ENCODE results near the gene VAV2.

The VAV2 gene

DNA sequence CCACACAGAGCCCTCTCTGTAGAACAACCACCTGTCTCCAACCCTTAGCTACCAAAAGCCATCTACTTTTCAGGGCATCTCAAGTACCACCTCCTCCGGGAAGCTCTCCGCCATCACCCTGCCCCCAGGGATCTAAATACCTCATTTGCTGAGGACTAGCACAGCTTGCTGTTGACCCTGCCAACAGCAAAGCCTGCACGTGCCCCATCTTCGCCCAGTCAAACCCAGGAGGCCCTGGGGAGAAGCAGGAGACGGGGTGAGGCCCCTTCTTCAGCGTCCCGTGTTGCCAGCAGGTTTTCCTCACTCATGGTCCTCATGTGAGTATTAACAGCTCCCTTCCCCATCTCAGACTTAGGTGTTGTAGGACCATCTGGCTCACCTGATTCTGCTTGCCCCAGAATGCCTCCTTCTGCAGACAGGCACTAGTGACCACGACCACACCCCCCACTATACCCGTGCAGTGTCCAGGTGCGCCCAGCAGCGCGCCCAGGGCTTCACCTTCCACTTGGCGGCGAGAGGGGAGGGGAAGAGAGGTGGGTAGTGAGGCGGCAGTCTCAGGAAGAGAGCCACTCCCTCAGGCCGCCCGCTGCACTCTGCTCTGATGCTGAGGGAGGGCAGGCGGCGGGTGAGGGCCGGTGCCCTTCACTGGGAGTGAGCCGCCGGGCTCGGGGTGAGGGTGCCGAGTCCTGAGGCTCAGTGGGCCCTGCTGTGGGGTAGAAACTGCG is 11.1 kb downstream of the VAV2 start:
- no peak for DNase-seq

DNA sequence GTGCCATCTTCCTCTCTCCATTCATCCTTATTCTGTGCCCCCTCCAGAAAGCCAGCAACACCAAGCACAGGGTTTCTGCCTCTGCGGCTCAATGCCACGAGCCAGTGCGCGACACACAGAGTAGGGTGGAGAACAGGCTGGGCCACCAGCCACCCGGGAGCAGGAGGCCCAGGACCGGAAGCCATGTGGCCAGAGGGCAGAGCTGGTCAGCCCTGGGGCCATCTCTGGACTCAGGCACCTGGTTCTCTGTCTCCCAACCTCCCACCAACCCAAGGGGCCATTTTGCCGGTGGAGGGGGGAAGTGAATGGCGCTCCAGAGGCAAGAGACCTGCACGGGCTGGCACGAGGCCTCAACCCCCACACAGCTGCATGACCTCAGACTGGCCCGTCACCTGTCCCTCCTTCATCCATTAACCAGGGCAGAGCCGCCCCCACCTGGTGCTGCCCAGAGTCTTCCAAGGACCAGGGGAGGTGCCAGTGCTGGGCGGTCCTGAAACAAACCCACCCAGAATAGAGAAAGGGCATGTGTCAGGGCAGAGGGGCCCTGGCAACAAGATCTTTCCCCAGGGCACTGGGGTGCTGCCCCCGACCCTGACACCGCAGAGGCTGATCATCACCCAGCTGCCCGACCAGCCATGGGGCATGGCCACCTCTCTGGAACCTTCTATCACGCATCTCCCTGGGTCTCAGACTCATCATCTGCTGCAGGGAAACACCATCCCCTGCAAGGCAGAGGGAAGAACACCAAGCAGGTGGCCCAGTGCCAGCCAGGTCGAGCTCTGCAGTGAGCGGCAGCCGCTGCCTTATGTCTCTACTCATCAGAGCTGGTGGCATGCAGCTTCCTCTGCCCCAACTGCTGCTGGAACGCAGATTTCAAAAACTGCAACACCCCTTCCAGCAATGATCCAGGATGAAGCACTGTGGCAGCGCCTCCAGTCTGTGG is 11.9 kb downstream of the VAV2 start:
- no peak for DNase-seq

DNA sequence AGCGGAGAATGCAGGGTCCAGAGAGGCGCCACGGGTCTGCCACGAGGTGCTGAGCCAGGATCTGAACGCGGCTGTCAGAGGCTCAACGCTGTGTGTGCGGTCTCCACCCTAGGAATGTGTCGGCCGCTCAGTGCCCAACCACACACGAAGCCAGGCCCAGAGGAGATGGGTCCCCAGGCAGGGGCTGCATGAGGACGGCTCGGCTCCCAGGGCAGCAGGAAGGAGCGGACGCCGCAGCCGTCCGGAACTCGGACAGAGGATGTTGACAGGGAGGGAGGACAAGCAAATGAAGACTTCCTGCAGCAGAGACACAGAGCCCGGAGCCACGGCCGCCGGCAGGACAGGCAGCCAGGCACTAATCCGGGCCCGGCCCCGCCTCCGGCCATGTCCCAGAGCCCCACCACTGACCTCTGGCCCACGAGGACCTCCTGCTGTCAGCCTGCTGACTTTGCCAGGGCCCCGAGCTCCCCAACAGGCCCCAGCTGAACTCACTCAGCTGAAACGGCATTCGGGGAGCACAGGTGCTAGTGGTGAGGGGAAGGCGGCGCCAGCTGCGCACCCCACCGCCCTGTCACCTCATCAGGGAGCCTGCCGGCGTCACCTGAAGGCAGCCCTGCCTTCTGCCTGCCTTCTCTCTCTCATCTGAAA is 12.7 kb downstream of the VAV2 start:
- no peak for DNase-seq

DNA sequence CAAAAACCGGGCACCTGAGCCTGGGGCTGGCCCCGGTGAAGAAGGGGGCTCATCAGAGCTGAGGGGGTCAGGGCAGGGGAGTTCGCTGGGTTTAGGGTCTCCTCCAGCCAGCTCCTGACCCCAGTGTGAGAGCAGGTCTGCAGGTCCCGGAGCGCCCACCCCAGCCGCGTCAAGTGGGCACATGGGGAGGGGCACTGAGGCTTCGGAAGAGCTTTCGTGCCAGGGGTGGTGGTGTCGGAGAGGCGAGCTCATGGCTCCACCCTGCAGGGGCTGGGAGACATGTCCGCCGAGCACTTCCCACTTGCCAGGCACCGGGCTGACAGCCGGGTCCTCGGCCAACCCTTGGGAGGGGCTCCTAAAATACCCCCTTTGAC is 13.2 kb downstream of the VAV2 start:
- DNase-seq: no peak

DNA sequence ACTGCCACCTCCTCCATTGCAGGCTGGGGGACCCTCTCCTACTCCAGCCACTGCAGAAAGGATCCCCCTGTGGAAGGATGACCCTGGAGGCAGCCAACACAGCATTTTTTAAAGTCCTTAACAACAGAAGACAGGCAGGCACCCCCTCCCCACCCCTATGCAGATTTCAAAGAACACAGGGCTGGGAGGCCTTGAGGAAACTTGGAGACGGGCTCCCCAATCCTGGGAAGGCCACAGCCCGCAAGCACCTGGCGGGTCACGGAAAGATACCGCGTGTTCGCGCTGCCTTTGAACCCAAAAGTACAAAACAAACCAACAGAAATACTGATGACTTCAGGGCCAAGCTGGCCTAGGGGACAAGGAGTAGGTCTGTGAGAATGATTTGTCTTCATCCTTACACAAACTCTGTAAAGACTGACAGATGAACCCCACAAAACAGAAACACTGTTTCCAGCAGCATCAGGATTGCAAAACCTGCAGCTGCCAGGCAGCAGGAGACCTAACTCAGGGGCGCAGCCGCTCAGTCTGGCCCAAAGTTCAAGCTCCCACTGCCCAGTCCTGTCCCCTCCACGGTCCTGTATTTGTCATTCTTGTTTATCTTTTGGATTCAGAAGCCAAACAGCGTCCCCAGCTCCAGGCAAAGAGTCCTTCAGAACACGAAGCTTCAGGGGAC is 13.8 kb downstream of the VAV2 start:
- no peak for DNase-seq

DNA sequence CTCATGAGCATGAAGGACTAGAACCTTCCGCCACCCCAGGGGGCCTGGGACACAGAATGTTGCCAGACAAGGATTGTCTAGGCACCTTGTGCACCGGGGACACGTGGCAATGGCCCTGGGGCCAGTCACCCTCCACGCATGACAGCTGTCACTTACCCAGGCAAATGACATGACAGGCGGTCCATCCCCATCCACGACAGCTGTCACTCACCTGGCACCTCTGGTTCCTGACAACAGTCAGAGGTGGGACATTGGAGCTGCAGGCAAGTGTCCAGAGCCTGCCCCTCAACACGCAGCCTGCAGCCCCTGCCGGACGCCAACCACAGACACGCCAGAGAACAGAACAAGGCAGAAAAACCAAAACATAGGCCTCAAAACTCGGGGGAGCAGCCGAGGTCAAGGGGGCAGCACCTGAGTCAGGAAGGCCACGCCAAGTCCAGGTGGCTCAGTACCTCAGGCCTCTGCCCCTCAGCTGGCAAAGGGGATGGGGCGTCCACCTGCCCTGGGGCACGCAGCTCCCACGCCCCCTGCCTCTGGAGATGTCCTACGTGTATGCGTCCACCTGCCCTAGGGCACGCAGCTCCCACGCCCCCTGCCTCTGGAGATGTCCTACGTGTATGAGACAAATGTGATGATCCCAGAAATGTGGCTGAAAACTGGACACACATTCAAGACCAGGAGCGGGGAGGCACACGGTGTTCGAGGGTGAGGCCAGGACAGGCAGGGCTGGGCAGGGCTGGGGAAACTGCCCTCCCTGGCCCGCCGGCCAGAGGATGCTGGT is 14.5 kb downstream of the VAV2 start:
- no peak for DNase-seq

DNA sequence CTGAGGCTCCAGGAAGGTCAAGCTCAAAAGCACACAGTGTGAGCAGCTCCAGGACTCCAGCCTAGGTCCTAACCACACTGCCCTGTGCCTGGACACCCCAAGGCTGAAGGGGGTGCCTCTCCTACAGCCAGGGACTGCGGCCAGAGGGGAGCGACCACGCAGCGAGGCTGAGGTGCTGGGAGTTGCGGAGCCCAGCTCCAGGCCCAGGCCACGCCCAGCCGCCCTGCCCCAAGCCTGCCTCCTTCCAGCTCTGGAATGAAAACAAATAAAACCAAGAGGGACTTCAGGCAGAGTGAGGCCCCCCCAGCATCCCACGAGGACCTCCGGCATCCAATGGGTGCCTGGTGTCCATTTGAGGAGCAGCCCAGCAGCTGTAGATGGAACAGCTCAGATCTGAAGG is 15.2 kb downstream of the VAV2 start:
- no peak for DNase-seq

DNA sequence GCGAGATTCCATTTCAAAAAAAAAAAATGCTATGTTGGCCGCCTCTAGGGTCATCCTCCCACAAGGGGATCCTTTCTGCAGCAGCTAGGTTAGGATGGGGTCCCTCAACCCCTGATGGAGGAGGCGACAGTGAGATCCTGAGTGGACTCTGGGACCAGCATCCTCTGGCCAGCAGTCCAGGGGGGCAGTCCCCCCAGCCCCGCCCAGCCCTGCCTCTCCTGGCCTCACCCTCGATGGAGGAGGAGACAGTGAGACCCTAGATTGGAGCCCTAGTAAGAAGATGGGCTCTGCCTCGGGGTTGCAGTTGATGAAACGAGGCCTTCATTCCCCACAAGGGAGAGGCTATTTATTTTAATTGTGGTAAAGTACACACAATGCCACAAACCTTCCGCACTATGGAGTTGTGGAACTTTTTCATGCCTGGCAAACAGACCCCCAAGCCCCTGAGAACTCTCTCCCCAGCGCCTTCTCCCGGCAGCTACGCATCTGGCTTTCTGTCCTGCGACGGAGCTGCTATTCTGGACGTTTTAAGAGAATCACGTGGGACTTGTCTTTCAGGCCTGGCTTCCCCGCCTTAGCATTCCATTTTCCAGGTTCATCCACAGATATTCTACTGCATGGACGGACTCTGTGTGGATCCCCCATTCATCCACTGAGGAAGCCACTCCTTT is 15.8 kb downstream of the VAV2 start:
- DNase-seq: no peak

DNA sequence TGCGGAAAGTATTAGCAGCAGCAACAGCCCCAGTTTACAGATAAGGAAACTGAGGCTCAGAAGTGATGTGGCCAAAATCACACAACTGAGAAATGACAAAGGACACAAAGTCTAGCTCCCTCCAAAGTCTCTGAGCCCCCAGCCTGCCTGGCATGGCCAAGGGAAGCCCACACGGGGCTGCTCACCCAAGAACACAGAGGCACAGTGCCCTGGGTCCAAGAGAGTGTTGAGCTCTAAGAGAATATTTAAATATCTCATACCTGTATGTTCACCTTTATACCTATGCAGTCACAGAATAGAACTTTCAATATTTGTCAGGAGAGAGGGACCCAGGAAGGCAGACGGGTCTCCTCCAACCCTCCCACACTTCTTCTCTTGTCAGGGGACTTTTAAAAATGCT is 16.6 kb downstream of the VAV2 start:
- no peak for DNase-seq

DNA sequence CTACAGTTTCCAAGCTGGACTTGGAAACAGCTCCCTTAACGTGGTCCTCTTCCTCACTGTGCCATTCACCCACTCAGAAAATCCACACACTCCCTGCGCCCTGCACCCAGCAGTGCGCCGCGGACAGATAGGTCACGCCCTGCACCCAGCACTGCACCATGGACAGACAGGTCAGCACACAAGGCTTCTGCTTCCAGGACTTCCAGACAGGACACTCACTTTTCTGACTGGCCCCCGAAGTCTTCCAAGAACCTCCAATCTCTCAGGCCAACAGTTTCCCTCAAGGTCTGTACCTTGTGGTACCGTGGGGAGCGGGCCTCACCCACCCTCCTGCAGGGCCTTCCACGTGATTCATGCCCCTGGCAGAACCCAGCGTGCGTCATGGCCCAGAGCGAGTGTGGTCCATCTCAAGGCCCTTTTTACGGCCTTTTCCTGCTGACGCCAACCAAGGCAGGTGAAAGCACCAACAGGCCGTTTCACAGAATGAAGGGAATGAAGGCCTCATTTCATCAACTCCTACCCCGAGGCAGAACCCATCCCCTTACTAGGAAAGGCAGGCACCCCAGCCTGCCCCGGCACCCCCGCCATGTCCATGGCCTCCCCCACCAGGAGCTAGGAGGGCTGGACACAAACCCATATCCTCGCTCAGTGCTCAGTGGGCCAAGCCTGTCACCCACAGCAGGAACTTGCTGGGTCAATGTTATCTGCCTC is 17.3 kb downstream of the VAV2 start:
- DNase-seq: no peak

DNA sequence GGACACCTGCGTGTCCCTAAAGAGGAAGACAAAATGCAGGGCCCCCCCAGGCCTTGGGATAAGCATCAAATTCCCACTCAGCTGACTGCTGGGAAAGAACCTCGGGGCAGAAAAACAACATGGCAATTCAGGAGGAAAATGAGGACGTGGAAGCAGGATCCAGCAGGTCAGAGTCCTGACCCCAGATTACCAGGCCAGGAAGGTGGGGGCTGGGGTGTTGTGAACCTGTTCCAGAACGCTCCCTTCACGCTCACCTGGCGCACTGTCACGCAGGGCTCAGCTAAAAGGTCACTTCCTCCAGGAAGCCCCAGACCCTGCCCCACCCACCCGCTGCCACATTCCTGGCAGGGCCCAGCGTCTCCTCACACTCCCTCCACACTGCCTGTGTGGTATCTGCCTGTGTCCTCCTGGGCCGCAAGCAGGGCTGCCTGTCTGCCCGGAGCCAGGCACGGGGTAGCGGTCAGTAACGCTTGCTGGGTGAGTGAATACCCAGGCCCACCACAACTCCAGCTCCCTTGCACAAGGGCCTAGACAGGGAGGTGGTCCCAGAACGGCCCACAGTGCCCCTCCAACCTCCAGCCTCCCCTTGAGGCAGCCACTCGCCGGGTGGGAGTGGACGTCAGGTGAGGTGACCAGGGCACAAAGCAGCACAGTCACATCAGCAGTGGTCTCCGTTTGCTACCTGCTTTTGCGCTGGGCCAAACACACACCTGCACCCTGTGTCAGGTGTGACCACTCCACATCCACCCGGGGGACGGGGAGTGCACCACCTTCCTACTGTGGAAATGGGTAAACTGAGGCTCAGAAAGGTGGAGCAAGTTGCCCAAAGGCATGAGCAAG is 18.1 kb downstream of the VAV2 start:
- DNase-seq: no peak

DNA sequence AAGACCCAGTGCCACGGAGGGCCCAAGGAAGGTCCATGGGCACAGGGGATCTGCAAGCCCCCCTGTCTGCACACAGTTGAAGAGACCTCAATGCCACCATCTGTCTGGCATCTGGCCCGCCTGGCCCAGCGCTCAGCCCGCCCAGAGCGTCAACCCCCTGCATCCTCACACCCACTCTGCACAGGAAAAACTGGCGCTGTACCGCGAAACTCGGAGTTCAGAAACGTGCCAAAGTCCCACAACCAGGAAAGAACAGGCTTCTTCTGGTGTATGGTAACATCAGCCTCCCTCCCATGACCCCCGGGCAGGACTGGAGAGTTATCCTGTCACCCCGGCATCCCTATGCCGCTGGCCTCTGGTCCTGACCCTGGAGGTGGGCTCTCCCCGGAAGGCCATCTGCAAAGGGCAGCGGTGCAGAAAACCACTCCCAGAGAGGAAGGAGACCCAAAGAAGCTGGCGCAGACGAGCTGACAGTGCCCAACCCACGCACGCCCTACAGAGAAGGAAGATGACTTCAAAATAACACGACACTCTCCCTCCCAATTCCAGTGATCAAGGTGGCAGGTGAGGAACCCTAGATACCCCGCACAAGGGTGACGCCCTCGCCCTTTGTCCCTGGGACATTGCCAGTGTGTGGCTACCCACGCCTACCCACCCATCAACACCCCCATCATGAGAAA is 18.9 kb downstream of the VAV2 start:
- DNase-seq: no peak

DNA sequence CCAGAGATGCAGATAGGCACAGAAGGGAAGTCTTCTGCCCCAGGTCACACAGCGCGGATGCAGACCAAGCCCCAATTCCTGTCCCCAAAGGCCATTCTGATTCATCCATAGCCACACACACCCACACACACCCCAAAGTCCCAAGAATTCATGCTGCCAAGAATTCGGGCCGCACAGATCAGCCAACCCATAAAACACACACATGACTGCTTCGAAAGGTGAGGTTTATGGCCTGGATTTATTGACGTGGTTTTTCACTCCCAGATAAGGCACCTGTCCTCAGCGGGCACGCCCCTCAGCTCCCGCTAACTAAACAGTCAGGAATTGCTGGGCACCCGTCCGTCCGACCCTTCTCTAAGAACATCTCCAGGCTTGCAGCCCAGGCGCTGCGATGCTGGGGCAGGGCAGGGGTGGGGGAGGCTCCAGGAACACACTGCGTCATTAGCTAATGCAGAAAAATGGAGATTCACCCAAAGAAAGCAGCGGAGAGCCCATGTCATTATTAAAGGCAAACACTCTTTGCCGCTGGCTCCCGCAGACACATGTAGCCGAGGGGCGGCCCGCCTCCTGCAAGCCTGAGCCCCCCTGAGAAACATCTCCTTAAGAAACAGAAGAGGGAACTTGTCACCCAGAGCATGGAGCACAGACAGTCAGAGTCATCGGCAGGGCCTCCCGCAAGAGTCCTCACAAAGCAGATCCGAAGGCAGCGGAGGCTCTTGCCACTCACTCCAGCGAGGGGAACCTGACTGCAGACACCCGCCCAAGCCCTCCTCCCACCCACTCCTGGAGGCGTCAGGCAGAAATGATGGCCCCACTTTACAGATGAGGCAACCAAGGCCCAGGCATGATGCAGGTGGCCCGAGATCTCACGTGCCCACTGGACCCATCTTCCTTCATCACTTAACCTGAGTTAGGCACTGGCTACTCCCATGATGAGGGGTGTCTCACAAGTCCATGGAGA is 19.9 kb downstream of the VAV2 start:
- no peak for DNase-seq

DNA sequence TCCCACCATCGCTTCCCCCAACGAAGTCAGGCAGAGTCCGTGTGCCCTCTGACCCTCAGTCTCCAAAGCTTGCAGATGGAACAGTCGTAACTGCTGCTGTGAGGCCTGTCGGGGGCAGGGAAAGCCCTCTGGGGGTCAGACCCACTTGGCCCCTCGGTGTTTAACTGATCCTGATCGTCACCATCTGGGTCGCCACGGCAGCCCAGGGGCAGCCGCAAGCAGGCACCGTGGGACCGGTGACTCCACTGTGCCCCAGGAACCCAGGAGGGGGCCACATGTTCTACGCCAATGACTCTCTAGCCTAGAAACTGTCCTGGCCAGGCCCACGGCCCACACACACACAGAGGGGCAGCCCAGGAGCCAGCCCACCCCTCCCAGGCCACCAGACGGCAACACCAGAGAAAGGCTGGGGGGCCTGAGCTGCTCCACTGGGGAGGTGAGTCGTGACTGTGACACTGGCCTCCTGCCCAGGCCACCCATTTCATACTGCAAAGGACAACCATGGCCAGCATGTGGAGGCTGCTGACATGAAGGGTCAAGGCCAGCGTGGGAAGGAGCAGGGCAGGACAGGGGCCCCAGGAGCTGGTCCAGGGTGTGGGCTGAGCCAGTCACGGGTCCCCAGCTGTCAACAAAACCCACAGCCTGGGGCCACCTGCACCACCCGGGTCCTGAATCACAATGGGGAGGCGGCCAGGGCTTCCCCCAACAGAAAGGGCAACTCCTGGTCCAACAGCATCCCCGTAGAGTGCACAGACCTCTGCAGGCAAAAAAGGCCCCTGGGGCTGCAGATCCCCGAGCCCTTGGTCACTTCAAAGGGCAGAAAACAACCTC is 20.8 kb downstream of the VAV2 start:
- no peak for DNase-seq

DNA sequence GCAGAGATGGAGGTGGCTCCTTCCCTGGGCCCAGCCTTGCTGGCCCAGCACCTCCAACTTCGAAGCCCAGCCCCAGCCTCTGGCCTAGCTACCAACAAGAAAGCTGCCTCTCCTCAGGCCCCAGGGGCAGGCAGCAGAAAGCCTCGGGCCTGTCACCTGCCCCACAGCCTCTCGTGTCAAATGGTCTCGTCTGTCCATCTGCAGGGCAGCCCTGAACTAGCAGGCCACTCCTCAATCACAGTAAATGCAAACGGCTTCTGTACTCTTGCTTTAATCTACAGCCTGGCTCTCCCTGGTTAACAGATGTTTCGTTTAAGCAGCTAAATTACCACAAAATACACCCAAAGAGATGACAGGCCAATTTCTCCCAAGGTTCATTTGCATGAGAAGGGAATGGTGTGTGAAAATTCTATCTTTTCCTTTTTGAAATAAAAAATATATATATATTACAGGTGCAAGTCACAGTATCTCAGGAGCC is 21.5 kb downstream of the VAV2 start:
- no peak for DNase-seq

DNA sequence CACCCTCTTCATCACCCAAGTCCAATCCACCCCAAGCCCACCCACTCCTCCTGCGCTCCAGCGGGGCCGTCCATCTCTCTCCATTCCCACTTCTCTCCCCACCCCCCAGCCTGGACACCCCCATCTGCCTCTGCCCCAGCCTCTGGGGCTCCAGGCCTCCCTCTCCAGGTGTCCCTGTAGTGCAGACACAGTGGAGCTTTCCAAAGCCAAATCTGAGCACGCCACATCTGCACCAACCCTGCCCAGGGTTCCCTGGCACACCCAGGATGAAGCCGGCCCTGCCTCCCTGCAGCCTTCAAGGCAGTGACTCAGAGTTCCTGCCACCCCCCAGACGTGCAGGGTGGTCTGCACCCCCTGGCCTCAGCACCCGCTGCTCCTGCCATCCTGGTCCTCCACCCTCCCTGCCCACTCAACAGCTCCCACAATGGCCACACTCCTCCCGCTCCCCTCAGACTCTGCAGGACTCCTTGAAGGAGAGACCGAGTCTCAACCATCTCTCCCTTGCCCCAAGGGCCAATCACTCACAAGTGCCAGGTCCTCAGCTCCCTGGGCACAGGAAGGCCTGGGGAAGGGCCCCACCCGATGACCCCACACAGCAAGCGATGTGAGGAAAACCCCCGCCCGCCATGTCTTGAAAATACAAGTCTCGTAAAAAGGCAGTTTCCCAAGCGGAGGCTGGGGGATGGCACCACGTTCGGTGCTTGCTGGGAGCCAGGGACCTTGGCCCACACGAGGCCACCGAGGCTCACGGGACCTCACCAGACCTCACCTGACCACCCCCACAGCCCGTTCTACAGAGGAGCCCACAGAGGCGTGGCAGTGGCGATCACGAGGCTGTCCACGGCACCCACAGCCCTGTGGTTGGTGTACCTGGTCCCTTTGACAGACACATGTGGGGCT is 22.2 kb downstream of the VAV2 start:
- DNase-seq: no peak
